HFFc6 (cell line): Measurements from ENCODE around the gene GABBR2. TPM values are rescaled to one million over a fixed set of nuclear protein-coding genes. Genes with fewer than 3 reads are reported as not detected.
A peak's percentile ranks its signal among the peaks of the same experiment; 100 is the strongest.

Experiments used
- DNase-seq: peaks from one replicate; pipeline ENCODE4 v3.0.0-alpha.2; 2018
- H3K27ac Mint-ChIP-seq: 2 replicates; pipeline ENCODE4 v1.8.0; 2020; ENCODE audit warnings: mild to moderate bottlenecking, mixed read lengths
- H3K27me3 Mint-ChIP-seq: 2 replicates; pipeline ENCODE4 v1.8.0; 2021; ENCODE audit warnings: mild to moderate bottlenecking, moderate library complexity, mixed read lengths; ENCODE audit not compliant: insufficient read depth
- H3K36me3 Mint-ChIP-seq: 2 replicates; pipeline ENCODE4 v1.8.0; 2021; ENCODE audit warnings: low read depth, mixed read lengths
- H3K4me1 Mint-ChIP-seq: 2 replicates; pipeline ENCODE4 v1.8.0; 2020; ENCODE audit warnings: low read depth, mixed read lengths
- H3K4me3 Mint-ChIP-seq: 2 replicates; pipeline ENCODE4 v1.8.0; 2020; ENCODE audit warnings: mild to moderate bottlenecking, moderate library complexity, mixed read lengths
- H3K9me3 Mint-ChIP-seq: 2 replicates; pipeline ENCODE4 v1.8.0; 2020; ENCODE audit warnings: mild to moderate bottlenecking, mixed read lengths
- CTCF ChIP-seq: fragments of 200-600 bp; sonication (generic); IDR thresholded peaks from 2 replicates; pipeline ENCODE4 v1.5.0; 2021; ENCODE audit warnings: antibody characterized with exemption, mild to moderate bottlenecking
- total RNA-seq, 6 experiments: library from RNA; stranded (reverse); fragmentation: NEBNext Ultra II Directional; extraction: Animal tissue kit (Norgen Biotek cat#: 25700); gene quantifications; 2 replicates in 1 of 6; 3 replicates in 5 of 6; pipeline ENCODE4 v1.2.3, GENCODE V29; 2021

The GABBR2 gene
- total RNA-seq, 6 experiments from 2014 or later: 3.1 to 9.3 (median 7.6) TPM

GRCh38 chr9:98627296-98627695 lies 81.4 kb downstream of the GABBR2 start:
- Mint-ChIP-seq H3K36me3 (no peaks in the 10 kb centered on the region), H3K4me1 (peaks cover 14% of the 10 kb centered on the region), H3K27me3 (peaks cover 9% of the 10 kb centered on the region), H3K4me3 (no peak overlapping the region), H3K9me3 (no peaks in the 10 kb centered on the region), H3K27ac (peak overlapping the region; percentile 55; the same call in 1 of the 2 replicates)
- DNase-seq: peak; percentile 34
- no peak for TF ChIP-seq CTCF

- Mint-ChIP-seq H3K27ac (no peak overlapping the region), H3K36me3 (no peaks in the 10 kb centered on the region), H3K9me3 (no peaks in the 10 kb centered on the region), H3K27me3 (peaks cover 9% of the 10 kb centered on the region), H3K4me1 (peaks cover 14% of the 10 kb centered on the region), H3K4me3 (no peak overlapping the region)
- no peak for DNase-seq
- no peak for TF ChIP-seq CTCF
Observed at GRCh38 chr9:98625728-98626127, 83.0 kb downstream of the GABBR2 start.

DNA sequence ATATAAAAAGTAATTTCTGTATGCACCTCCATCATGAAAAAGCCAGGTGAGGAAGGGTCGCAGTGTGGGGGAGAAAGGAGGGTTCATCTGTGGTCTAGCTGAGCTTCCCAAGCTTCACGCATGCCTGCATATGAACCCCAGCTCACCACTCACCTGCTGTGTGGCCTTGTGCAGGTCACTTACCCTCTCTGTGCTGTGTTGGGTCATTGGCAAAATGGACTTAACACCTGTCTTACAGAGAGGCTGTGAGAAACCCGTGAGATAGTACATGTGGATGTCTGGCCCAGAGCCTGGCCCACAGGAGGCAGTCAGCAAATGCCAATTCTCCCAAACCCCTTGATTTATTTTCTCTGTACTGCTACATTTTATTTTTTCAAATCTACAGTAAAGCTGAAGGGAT lies 88.9 kb downstream of the GABBR2 start:
- Mint-ChIP-seq H3K4me3 (no peak overlapping the region), H3K4me1 (no peaks in the 10 kb centered on the region), H3K36me3 (no peaks in the 10 kb centered on the region), H3K9me3 (no peaks in the 10 kb centered on the region), H3K27ac (no peak overlapping the region), H3K27me3 (peaks cover 12% of the 10 kb centered on the region)
- TF ChIP-seq CTCF: no peak
- no peak for DNase-seq

DNA sequence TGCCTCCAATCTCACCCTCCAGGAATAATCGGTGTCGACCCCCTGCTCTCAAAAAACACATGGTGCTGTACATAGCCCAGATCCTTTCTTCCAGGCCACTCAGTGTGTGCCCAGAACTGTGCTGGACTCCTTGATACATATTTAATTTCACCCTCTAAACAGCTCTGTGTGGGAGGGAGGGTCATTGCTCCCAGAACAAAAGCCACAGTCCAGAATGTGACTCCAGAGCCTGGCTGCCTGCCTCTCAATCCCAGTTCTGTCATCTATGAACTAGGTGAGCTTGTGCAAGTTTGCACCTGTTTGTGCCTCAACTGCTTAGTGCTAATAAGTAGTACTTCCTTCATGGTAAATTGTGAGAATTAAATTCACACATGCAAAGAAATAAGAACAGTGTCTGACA lies 93.1 kb downstream of the GABBR2 start:
- Mint-ChIP-seq H3K27ac (no peak overlapping the region), H3K4me3 (no peak overlapping the region), H3K27me3 (peaks cover 20% of the 10 kb centered on the region), H3K4me1 (peaks cover 6% of the 10 kb centered on the region), H3K9me3 (no peaks in the 10 kb centered on the region), H3K36me3 (no peaks in the 10 kb centered on the region)
- TF ChIP-seq CTCF: no peak
- no peak for DNase-seq

GRCh38 chr9:98614941-98615340 lies 93.8 kb downstream of the GABBR2 start:
- no peak for DNase-seq
- no peak overlapping the region for H3K27ac Mint-ChIP-seq
- no peak overlapping the region for H3K4me3 Mint-ChIP-seq
- H3K36me3 Mint-ChIP-seq: no peaks in the 10 kb centered on the region
- no peak for TF ChIP-seq CTCF
- peaks cover 18% of the 10 kb centered on the region for H3K27me3 Mint-ChIP-seq
- peaks cover 12% of the 10 kb centered on the region for H3K4me1 Mint-ChIP-seq
- no peaks in the 10 kb centered on the region for H3K9me3 Mint-ChIP-seq
